Ovary (tissue), 9 donors: ENCODE measurements around the gene ARFGAP3. TPM values are rescaled to one million over a fixed set of nuclear protein-coding genes. Genes with fewer than 3 reads are reported as not detected.

Source experiments
- DNase-seq, 5 donors: peaks; one replicate each; pipeline ENCODE4 v3.0.0-alpha.2; 2019 to 2020
- H3K27ac ChIP-seq, 2 donors: fragments of 200-600 bp; one replicate each; pipeline versions ENCODE4 v1.5.1 to v1.8.0; 2019 to 2022
- H3K27me3 ChIP-seq: fragments of 200-600 bp; one replicate; pipeline ENCODE4 v1.8.0; 2022
- H3K36me3 ChIP-seq: fragments of 200-600 bp; sonication (generic); one replicate; pipeline ENCODE4 v1.5.1; 2019
- H3K4me1 ChIP-seq: one replicate; pipeline ENCODE4 v1.8.1; 2013; ENCODE audit warnings: mild to moderate bottlenecking, moderate library complexity; ENCODE audit not compliant: insufficient read depth
- H3K4me3 ChIP-seq: fragments of 200-600 bp; sonication (generic); one replicate; pipeline ENCODE4 v1.5.1; 2017
- H3K9me3 ChIP-seq, 2 donors: fragments of 200-600 bp in 1 of 2; sonication (generic) in 1 of 2; one replicate each; pipeline versions ENCODE4 v1.5.1 to v1.8.1; 2013 to 2019; ENCODE audit warnings: mild to moderate bottlenecking in 1 of 2, moderate library complexity in 1 of 2
- EP300 ChIP-seq: sonication (generic); formaldehyde crosslinking; IDR thresholded peaks from one replicate; pipeline ENCODE4 v1.6.1; 2017; ENCODE audit warnings: antibody characterized with exemption
- POLR2A ChIP-seq: fragments of 450-650 bp; IDR thresholded peaks from one replicate; pipeline ENCODE4 v1.6.1; 2017; ENCODE audit warnings: antibody characterized with exemption, mild to moderate bottlenecking, moderate library complexity
- WGBS, 3 donors: extraction: QIAGEN DNeasy Blood & Tissue Kit in 1 of 3; methylation state at CpG; one replicate each; pipeline versions ENCODE4 v1.1.5 to v1.1.7; 2013 to 2017; 5-methylcytosine and 5-hydroxymethylcytosine counted together
- intact Hi-C, 4 donors: fragments of 100-400 bp; cut with DNase I; formaldehyde crosslinking; loops; one replicate each; pipeline versions ENCODE4 v1.11.0 to v1.15.1; 2022 to 2023
- polyA plus RNA-seq, 2 donors: library from polyadenylated mRNA; stranded (reverse); fragments of 200-250 nt in 1 of 2; fragments of 350-450 nt in 1 of 2; fragmentation: Illumina TruSeq in 1 of 2; extraction: RNeasy Lipid Tissue Mini Kit (QIAGEN cat#74804) in 1 of 2; gene quantifications; one replicate each; pipeline ENCODE4 v1.2.3, GENCODE V29; 2013 to 2014
- total RNA-seq, 7 donors: library from RNA; depleted of rRNA in 2 of 7; stranded (reverse); fragments of >200 nt in 2 of 7; fragmentation: NEBNext Ultra II Directional in 3 of 7; extraction: Animal tissue kit (Norgen Biotek cat#: 25700) in 3 of 7; gene quantifications; one replicate each; pipeline versions ENCODE4 v1.1.0 to v1.2.4, GENCODE V29; 2016 to 2023
- TF ChIP-seq, protein P1 (sequence below), 3 donors: fragments of 450-650 bp in 2 of 3; fragments of 200-600 bp in 1 of 3; IDR thresholded peaks; one replicate each; pipeline versions ENCODE4 v1.5.1 to v1.8.0; 2016 to 2022; ENCODE audit warnings: antibody characterized with exemption in 3 of 3, mild to moderate bottlenecking in 1 of 3
- donor health status: DM: no; HTN: no; CAD: no; lungs with moderate emphysema.
- donor health status: DM: no; HTN: no; CAD: no.
- donor health status: Bipolar disorder and iron deficiency.
- donor health status: DM: yes; HTN: yes; CAD: no.
- donor health status: DM: no; HTN: no; CAD: no.
- donor health status: DM: yes; HTN: yes; CAD: no.

Gene ARFGAP3
- total and polyA plus RNA-seq, 9 donors: 21.6 to 47.8 (median 39.2) TPM

GRCh38 chr22:42830161-42830560 lies 26.9 kb downstream of the ARFGAP3 start:
- no peaks in the 10 kb centered on the region for H3K4me1 ChIP-seq
- no peak overlapping the region for H3K4me3 ChIP-seq
- TF ChIP-seq, protein P1, sequence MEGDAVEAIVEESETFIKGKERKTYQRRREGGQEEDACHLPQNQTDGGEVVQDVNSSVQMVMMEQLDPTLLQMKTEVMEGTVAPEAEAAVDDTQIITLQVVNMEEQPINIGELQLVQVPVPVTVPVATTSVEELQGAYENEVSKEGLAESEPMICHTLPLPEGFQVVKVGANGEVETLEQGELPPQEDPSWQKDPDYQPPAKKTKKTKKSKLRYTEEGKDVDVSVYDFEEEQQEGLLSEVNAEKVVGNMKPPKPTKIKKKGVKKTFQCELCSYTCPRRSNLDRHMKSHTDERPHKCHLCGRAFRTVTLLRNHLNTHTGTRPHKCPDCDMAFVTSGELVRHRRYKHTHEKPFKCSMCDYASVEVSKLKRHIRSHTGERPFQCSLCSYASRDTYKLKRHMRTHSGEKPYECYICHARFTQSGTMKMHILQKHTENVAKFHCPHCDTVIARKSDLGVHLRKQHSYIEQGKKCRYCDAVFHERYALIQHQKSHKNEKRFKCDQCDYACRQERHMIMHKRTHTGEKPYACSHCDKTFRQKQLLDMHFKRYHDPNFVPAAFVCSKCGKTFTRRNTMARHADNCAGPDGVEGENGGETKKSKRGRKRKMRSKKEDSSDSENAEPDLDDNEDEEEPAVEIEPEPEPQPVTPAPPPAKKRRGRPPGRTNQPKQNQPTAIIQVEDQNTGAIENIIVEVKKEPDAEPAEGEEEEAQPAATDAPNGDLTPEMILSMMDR (IDR thresholded peaks at IDR 0.05): no peak
- no peak for TF ChIP-seq POLR2A
- TF ChIP-seq EP300: no peak
- no peak overlapping the region for H3K27ac ChIP-seq
- intact Hi-C loops: no loop called here
- H3K36me3 ChIP-seq: no peaks in the 10 kb centered on the region
- no peak for DNase-seq
- WGBS, 3 donors: 87 to 95% (median 95%) methylated on average over 5 of the region's 5 CpGs
- H3K9me3 ChIP-seq: no peaks in the 10 kb centered on the region
- H3K27me3 ChIP-seq: no peaks in the 10 kb centered on the region

DNA sequence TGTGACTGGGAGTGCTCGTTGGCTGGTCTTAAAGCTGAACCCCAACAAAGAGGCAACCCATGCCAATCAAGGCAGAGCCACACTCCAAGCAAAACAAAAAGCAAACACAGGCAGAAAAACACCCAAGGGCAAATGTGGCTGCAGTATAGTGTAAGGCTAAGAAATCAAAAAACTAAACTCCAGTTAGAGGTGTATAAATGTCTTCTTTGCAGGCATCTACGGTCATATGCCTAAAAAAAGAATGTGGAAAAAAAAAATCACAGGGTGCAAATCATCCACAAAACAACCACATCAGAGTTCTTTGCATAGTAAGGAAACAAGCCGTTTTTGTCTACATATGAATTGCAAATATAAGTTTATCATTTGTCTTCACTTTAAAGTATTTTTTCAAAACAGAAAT lies 27.8 kb downstream of the ARFGAP3 start:
- DNase-seq: no peak
- no peaks in the 10 kb centered on the region for H3K9me3 ChIP-seq
- 73 to 84% (median 76%) methylated on average over 3 of the region's 3 CpGs for WGBS, 3 donors
- no peaks in the 10 kb centered on the region for H3K27me3 ChIP-seq
- H3K27ac ChIP-seq: no peak overlapping the region
- TF ChIP-seq POLR2A (no peak), EP300 (no peak)
- TF ChIP-seq, protein P1 (IDR thresholded peaks at IDR 0.05): no peak
- H3K4me3 ChIP-seq: no peak overlapping the region
- intact Hi-C loops: no loop called here
- no peaks in the 10 kb centered on the region for H3K4me1 ChIP-seq
- no peaks in the 10 kb centered on the region for H3K36me3 ChIP-seq

GRCh38 chr22:42825796-42826195 lies 31.3 kb downstream of the ARFGAP3 start:
- no peaks in the 10 kb centered on the region for H3K9me3 ChIP-seq
- TF ChIP-seq EP300: no peak
- TF ChIP-seq POLR2A: no peak
- TF ChIP-seq, protein P1 (IDR thresholded peaks at IDR 0.05): no peak
- H3K27ac ChIP-seq: no peak overlapping the region
- intact Hi-C loops: no loop called here
- no peak overlapping the region for H3K4me3 ChIP-seq
- H3K27me3 ChIP-seq: no peaks in the 10 kb centered on the region
- H3K4me1 ChIP-seq: no peaks in the 10 kb centered on the region
- no peaks in the 10 kb centered on the region for H3K36me3 ChIP-seq
- DNase-seq: no peak
- WGBS, 3 donors: 66 to 78% (median 72%) methylated on average over 3 of the region's 3 CpGs

- 98 to 99% (median 99%) methylated on average over 3 of the region's 3 CpGs for WGBS, 3 donors
- peaks cover 1% of the 10 kb centered on the region for H3K4me1 ChIP-seq
- TF ChIP-seq POLR2A (no peak), EP300 (no peak)
- TF ChIP-seq, protein P1 (IDR thresholded peaks at IDR 0.05): no peak
- no peak for DNase-seq
- H3K4me3 ChIP-seq: no peak overlapping the region
- no peak overlapping the region for H3K27ac ChIP-seq
- H3K9me3 ChIP-seq: no peaks in the 10 kb centered on the region
- no peaks in the 10 kb centered on the region for H3K36me3 ChIP-seq
- intact Hi-C loops: no loop called here
- no peaks in the 10 kb centered on the region for H3K27me3 ChIP-seq
These were observed 35.7 kb downstream of the ARFGAP3 start for GRCh38 chr22:42821386-42821785.
